ENCODE measurements around the gene RNF17.
"Not testable (repeated sequence)": the region's sequence is repeated elsewhere in the genome, so short reads cannot be mapped to it uniquely, and the experiment has no call there.

The RNF17 gene

GRCh38 chr13:24763596-24764275 lies at the start of gene RNF17:
Gene RNF17, plus strand, starts transcription at chr13:24764169. Its CDS starts 35 bp downstream, at chr13:24764204.
- Histone ChIP-seq H3K4me3 (ENCODE audit: low read length) (no peak within 1 kb of the TSS), H3K9me3 (ENCODE audit: control insufficient read depth, low read length) (no peaks in the 10 kb centered on the region), H3K4me1 (ENCODE audit: control insufficient read depth, insufficient read depth, low read length) (no peaks in the 10 kb centered on the region), H3K27me3 (ENCODE audit: control insufficient read depth, insufficient read depth, low read length) (no peaks in the 10 kb centered on the region), H3K9ac (ENCODE audit: low read length) (no peak within 1 kb of the TSS), H3K36me3 (ENCODE audit: control insufficient read depth, insufficient read depth, low read length) (no peaks in the 10 kb centered on the region)

- Histone ChIP-seq H3K27me3 (ENCODE audit: control insufficient read depth, insufficient read depth, low read length) (no peaks in the 10 kb centered on the region), H3K9me3 (ENCODE audit: control insufficient read depth, low read length) (no peaks in the 10 kb centered on the region)
Measured at GRCh38 chr13:24716011-24716410, 48.0 kb upstream of the RNF17 start.

GRCh38 chr13:24716446-24716845 lies 47.5 kb upstream of the RNF17 start:
- Histone ChIP-seq H3K4me1 (ENCODE audit: control insufficient read depth, insufficient read depth, low read length) (no peaks in the 10 kb centered on the region), H3K9me3 (ENCODE audit: control insufficient read depth, low read length) (no peaks in the 10 kb centered on the region), H3K27me3 (ENCODE audit: control insufficient read depth, insufficient read depth, low read length) (no peaks in the 10 kb centered on the region), H3K9ac (ENCODE audit: low read length) (no peak overlapping the region), H3K4me3 (ENCODE audit: low read length) (no peak overlapping the region), H3K36me3 (ENCODE audit: control insufficient read depth, insufficient read depth, low read length) (no peaks in the 10 kb centered on the region)

More at GRCh38 chr13:24716011-24716410, 48.0 kb upstream of the RNF17 start:
- Histone ChIP-seq H3K4me3 (ENCODE audit: low read length) (no peak overlapping the region), H3K9ac (ENCODE audit: low read length) (no peak overlapping the region), H3K36me3 (ENCODE audit: control insufficient read depth, insufficient read depth, low read length) (no peaks in the 10 kb centered on the region), H3K4me1 (ENCODE audit: control insufficient read depth, insufficient read depth, low read length) (no peaks in the 10 kb centered on the region)

- no peak overlapping the region for H3K9ac ChIP-seq (ENCODE audit: low read length)
- no peaks in the 10 kb centered on the region for H3K4me1 ChIP-seq (ENCODE audit: control insufficient read depth, insufficient read depth, low read length)
- H3K4me3 ChIP-seq (ENCODE audit: low read length) = no peak overlapping the region
- no peaks in the 10 kb centered on the region for H3K27me3 ChIP-seq (ENCODE audit: control insufficient read depth, insufficient read depth, low read length)
- H3K36me3 ChIP-seq (ENCODE audit: control insufficient read depth, insufficient read depth, low read length) = no peaks in the 10 kb centered on the region
- no peaks in the 10 kb centered on the region for H3K9me3 ChIP-seq (ENCODE audit: control insufficient read depth, low read length)
Measured at GRCh38 chr13:24717217-24717616, 46.8 kb upstream of the RNF17 start.

- no peak overlapping the region for H3K4me3 ChIP-seq (ENCODE audit: low read length)
- H3K9ac ChIP-seq (ENCODE audit: low read length) = no peak overlapping the region
- no peaks in the 10 kb centered on the region for H3K27me3 ChIP-seq (ENCODE audit: control insufficient read depth, insufficient read depth, low read length)
- H3K4me1 ChIP-seq (ENCODE audit: control insufficient read depth, insufficient read depth, low read length) = no peaks in the 10 kb centered on the region
- H3K36me3 ChIP-seq (ENCODE audit: control insufficient read depth, insufficient read depth, low read length) = no peaks in the 10 kb centered on the region
- H3K9me3 ChIP-seq (ENCODE audit: control insufficient read depth, low read length) = no peaks in the 10 kb centered on the region
Measured at GRCh38 chr13:24718192-24718965, 45.6 kb upstream of the RNF17 start.

GRCh38 chr13:24719139-24719538 lies 44.8 kb upstream of the RNF17 start:
- Histone ChIP-seq H3K9ac (ENCODE audit: low read length) (no peak overlapping the region), H3K36me3 (ENCODE audit: control insufficient read depth, insufficient read depth, low read length) (no peaks in the 10 kb centered on the region), H3K4me3 (ENCODE audit: low read length) (no peak overlapping the region), H3K27me3 (ENCODE audit: control insufficient read depth, insufficient read depth, low read length) (no peaks in the 10 kb centered on the region), H3K4me1 (ENCODE audit: control insufficient read depth, insufficient read depth, low read length) (no peaks in the 10 kb centered on the region), H3K9me3 (ENCODE audit: control insufficient read depth, low read length) (no peaks in the 10 kb centered on the region)

- no peaks in the 10 kb centered on the region for H3K27me3 ChIP-seq (ENCODE audit: control insufficient read depth, insufficient read depth, low read length)
- H3K4me3 ChIP-seq (ENCODE audit: low read length) = no peak overlapping the region
- H3K9ac ChIP-seq (ENCODE audit: low read length) = no peak overlapping the region
- H3K36me3 ChIP-seq (ENCODE audit: control insufficient read depth, insufficient read depth, low read length) = no peaks in the 10 kb centered on the region
- no peaks in the 10 kb centered on the region for H3K4me1 ChIP-seq (ENCODE audit: control insufficient read depth, insufficient read depth, low read length)
- no peaks in the 10 kb centered on the region for H3K9me3 ChIP-seq (ENCODE audit: control insufficient read depth, low read length)
Measured at GRCh38 chr13:24723206-24723605, 40.8 kb upstream of the RNF17 start.

GRCh38 chr13:24724714-24725113 lies 39.3 kb upstream of the RNF17 start:
- no peak overlapping the region for H3K9ac ChIP-seq (ENCODE audit: low read length)
- no peak overlapping the region for H3K4me3 ChIP-seq (ENCODE audit: low read length)
- H3K9me3 ChIP-seq (ENCODE audit: control insufficient read depth, low read length) = no peaks in the 10 kb centered on the region
- no peaks in the 10 kb centered on the region for H3K4me1 ChIP-seq (ENCODE audit: control insufficient read depth, insufficient read depth, low read length)
- H3K36me3 ChIP-seq (ENCODE audit: control insufficient read depth, insufficient read depth, low read length) = no peaks in the 10 kb centered on the region
- H3K27me3 ChIP-seq (ENCODE audit: control insufficient read depth, insufficient read depth, low read length) = no peaks in the 10 kb centered on the region

GRCh38 chr13:24725379-24725778 lies 38.6 kb upstream of the RNF17 start:
- H3K27me3 ChIP-seq (ENCODE audit: control insufficient read depth, insufficient read depth, low read length) = no peaks in the 10 kb centered on the region
- no peaks in the 10 kb centered on the region for H3K36me3 ChIP-seq (ENCODE audit: control insufficient read depth, insufficient read depth, low read length)
- no peaks in the 10 kb centered on the region for H3K9me3 ChIP-seq (ENCODE audit: control insufficient read depth, low read length)
- no peak overlapping the region for H3K9ac ChIP-seq (ENCODE audit: low read length)
- H3K4me1 ChIP-seq (ENCODE audit: control insufficient read depth, insufficient read depth, low read length) = no peaks in the 10 kb centered on the region
- H3K4me3 ChIP-seq (ENCODE audit: low read length) = no peak overlapping the region

- no peak overlapping the region for H3K4me3 ChIP-seq (ENCODE audit: low read length)
- no peaks in the 10 kb centered on the region for H3K4me1 ChIP-seq (ENCODE audit: control insufficient read depth, insufficient read depth, low read length)
- H3K36me3 ChIP-seq (ENCODE audit: control insufficient read depth, insufficient read depth, low read length) = no peaks in the 10 kb centered on the region
- no peaks in the 10 kb centered on the region for H3K9me3 ChIP-seq (ENCODE audit: control insufficient read depth, low read length)
- H3K27me3 ChIP-seq (ENCODE audit: control insufficient read depth, insufficient read depth, low read length) = no peaks in the 10 kb centered on the region
- H3K9ac ChIP-seq (ENCODE audit: low read length) = no peak overlapping the region
Measured at GRCh38 chr13:24727731-24728601, 36.0 kb upstream of the RNF17 start.

- H3K9ac ChIP-seq (ENCODE audit: low read length); H3K27me3 ChIP-seq (ENCODE audit: control insufficient read depth, insufficient read depth, low read length); H3K36me3 ChIP-seq (ENCODE audit: control insufficient read depth, insufficient read depth, low read length); H3K4me3 ChIP-seq (ENCODE audit: low read length); H3K9me3 ChIP-seq (ENCODE audit: control insufficient read depth, low read length); H3K4me1 ChIP-seq (ENCODE audit: control insufficient read depth, insufficient read depth, low read length): not testable (repeated sequence)
Measured at GRCh38 chr13:24730873-24731567, 32.9 kb upstream of the RNF17 start.
